Measurements from ENCODE around the gene LETM1. TPM values are rescaled to one million over a fixed set of nuclear protein-coding genes. Genes with fewer than 3 reads are reported as not detected.

LETM1 gene
- total and polyA plus RNA-seq, 2 of the 13 experiments (the other 11 are each of a cell fraction or from before 2014, with no cell fraction given), result 9.7 to 41.6 TPM

DNA sequence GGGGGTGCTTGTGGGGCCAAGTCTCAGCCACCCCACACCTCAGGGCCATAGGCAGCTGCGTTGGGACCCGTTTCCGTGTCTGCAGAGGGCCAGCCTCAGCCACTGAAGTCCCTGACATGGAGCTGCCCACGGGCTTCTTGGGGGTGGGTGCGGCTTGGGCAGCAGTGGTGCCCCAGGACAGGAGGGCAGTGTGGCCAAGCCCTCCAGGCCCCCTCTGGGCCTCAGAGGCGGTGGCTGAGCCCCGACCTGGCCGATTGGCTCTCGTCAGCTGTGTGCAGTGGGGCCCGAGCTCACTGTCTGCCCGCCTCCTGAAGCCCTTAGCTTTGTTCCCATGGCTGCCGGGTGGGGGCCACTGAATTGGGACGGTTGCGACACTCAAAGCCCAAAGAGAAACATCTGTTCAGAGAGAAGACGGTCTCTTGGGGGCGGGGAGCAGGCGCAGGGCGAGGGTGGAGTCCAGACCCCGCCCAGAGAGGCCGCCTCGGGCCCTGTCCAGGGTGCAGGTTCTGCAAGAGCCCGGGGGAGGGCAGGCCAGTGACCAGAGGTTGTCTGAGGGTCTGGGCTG is 53.7 kb downstream of the LETM1 start (continued):
- TF ChIP-seq, protein P1, sequence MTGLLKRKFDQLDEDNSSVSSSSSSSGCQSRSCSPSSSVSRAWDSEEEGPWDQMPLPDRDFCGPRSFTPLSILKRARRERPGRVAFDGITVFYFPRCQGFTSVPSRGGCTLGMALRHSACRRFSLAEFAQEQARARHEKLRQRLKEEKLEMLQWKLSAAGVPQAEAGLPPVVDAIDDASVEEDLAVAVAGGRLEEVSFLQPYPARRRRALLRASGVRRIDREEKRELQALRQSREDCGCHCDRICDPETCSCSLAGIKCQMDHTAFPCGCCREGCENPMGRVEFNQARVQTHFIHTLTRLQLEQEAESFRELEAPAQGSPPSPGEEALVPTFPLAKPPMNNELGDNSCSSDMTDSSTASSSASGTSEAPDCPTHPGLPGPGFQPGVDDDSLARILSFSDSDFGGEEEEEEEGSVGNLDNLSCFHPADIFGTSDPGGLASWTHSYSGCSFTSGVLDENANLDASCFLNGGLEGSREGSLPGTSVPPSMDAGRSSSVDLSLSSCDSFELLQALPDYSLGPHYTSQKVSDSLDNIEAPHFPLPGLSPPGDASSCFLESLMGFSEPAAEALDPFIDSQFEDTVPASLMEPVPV (CRISPR knock-in tag; IDR thresholded peaks at IDR 0.05), result peak; percentile 75; the same call in 1 of the 2 replicates
- TF ChIP-seq ZNF350 (CRISPR knock-in tag; IDR thresholded peaks at IDR 0.05; ENCODE audit: borderline replicate concordance, low read depth), result peak; percentile 75; the same call in 1 of the 2 replicates
- TF ChIP-seq TARDBP (CRISPR knock-in tag; IDR thresholded peaks at IDR 0.05), result peak; percentile 87
- TF ChIP-seq SALL1 (CRISPR knock-in tag; IDR thresholded peaks at IDR 0.05), result peak; percentile 53
- peak; percentile 42; the same call in 1 of the 2 replicates for TF ChIP-seq ZNF230 (CRISPR knock-in tag; IDR thresholded peaks at IDR 0.05)
- no peak for TF ChIP-seq WIZ (CRISPR knock-in tag; IDR thresholded peaks at IDR 0.05)
- no peak for TF ChIP-seq DR1 (CRISPR knock-in tag; IDR thresholded peaks at IDR 0.05)
- peak; percentile 100 for TF ChIP-seq PHF21A (CRISPR knock-in tag; IDR thresholded peaks at IDR 0.05)
- TF ChIP-seq, protein P2, sequence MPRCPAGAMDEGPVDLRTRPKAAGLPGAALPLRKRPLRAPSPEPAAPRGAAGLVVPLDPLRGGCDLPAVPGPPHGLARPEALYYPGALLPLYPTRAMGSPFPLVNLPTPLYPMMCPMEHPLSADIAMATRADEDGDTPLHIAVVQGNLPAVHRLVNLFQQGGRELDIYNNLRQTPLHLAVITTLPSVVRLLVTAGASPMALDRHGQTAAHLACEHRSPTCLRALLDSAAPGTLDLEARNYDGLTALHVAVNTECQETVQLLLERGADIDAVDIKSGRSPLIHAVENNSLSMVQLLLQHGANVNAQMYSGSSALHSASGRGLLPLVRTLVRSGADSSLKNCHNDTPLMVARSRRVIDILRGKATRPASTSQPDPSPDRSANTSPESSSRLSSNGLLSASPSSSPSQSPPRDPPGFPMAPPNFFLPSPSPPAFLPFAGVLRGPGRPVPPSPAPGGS (CRISPR knock-in tag; IDR thresholded peaks at IDR 0.05), result peak; percentile 75; the same call in 1 of the 2 replicates
- TF ChIP-seq ZZZ3 (CRISPR knock-in tag; IDR thresholded peaks at IDR 0.05; ENCODE audit: borderline replicate concordance), result no peak
- TF ChIP-seq, protein P3, sequence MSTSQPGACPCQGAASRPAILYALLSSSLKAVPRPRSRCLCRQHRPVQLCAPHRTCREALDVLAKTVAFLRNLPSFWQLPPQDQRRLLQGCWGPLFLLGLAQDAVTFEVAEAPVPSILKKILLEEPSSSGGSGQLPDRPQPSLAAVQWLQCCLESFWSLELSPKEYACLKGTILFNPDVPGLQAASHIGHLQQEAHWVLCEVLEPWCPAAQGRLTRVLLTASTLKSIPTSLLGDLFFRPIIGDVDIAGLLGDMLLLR (CRISPR knock-in tag; IDR thresholded peaks at IDR 0.05), result 0 out of 2 replicates have a peak, but pooled peaks have one; percentile 31
- TF ChIP-seq AGO2 (optimal IDR thresholded peaks at IDR 0.05; ENCODE audit: low read depth, low read length), result peak; percentile 83
- no peak for TF ChIP-seq ZNF530 (CRISPR knock-in tag; IDR thresholded peaks at IDR 0.05; ENCODE audit: low read depth)
- TF ChIP-seq ZNF790 (CRISPR knock-in tag; IDR thresholded peaks at IDR 0.05; ENCODE audit: borderline replicate concordance), result no peak
- TF ChIP-seq, protein P4, sequence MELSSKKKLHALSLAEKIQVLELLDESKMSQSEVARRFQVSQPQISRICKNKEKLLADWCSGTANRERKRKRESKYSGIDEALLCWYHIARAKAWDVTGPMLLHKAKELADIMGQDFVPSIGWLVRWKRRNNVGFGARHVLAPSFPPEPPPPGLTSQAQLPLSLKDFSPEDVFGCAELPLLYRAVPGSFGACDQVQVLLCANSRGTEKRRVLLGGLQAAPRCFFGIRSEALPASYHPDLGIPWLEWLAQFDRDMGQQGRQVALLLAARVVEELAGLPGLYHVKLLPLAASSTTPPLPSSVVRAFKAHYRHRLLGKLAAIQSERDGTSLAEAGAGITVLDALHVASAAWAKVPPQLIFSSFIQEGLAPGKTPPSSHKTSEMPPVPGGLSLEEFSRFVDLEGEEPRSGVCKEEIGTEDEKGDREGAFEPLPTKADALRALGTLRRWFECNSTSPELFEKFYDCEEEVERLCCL (CRISPR knock-in tag; IDR thresholded peaks at IDR 0.05; ENCODE audit: borderline replicate concordance), result no peak
- no peak for TF ChIP-seq EHMT2 (IDR thresholded peaks at IDR 0.05; ENCODE audit: borderline replicate concordance, low read depth, low read length)
- no peak for TF ChIP-seq ARNT (IDR thresholded peaks at IDR 0.05)
- TF ChIP-seq ZNF337 (CRISPR knock-in tag; IDR thresholded peaks at IDR 0.05; ENCODE audit: borderline replicate concordance, low read depth), result 0 out of 2 replicates have a peak, but pooled peaks have one; percentile 77
- peak; percentile 67 for TF ChIP-seq MED1 (CRISPR knock-in tag; IDR thresholded peaks at IDR 0.05)
- peak; percentile 47; the same call in 1 of the 2 replicates for TF ChIP-seq PRMT3 (CRISPR knock-in tag; IDR thresholded peaks at IDR 0.05; ENCODE audit: borderline replicate concordance, low read depth)
- peak; percentile 85 for TF ChIP-seq SAP130 (CRISPR knock-in tag; IDR thresholded peaks at IDR 0.05; ENCODE audit: low read depth)
- TF ChIP-seq MZF1 (CRISPR knock-in tag; IDR thresholded peaks at IDR 0.05; ENCODE audit: borderline replicate concordance), result no peak
- peak; percentile 72 for TF ChIP-seq RXRA (CRISPR knock-in tag; IDR thresholded peaks at IDR 0.05)
- 0 out of 2 replicates have a peak, but pooled peaks have one; percentile 72 for TF ChIP-seq FIP1L1 (IDR thresholded peaks at IDR 0.05; ENCODE audit: borderline replicate concordance, insufficient read depth, low read depth, low read length)
- peak; percentile 36 for TF ChIP-seq RBFOX2 (IDR thresholded peaks at IDR 0.05; ENCODE audit: low read depth, low read length)
